DND-41 (cell line): Measurements from ENCODE around the gene ITGA11.

Experiments used
- ATAC-seq: fragments of 200-7000 bp; cut with Tn5 transposase; 3 replicates; pipeline ENCODE4 v1.9.1; 2021; ENCODE audit warnings: low read depth; ENCODE audit not compliant: insufficient read depth
- DNase-seq: peaks from one replicate; pipeline ENCODE4 v3.0.0-alpha.2; 2020
- H2AFZ ChIP-seq: 2 replicates; pipeline ENCODE4 v1.6.0; 2012; ENCODE audit warnings: low read depth, low read length
- H3K27ac ChIP-seq: 2 replicates; pipeline ENCODE4 v1.5.1; 2012; ENCODE audit warnings: low read length, inconsistent platforms
- H3K27me3 ChIP-seq: fragments of 200-600 bp; sonication (generic); 2 replicates; pipeline ENCODE4 v1.6.0; 2012; ENCODE audit warnings: low read length, mild to moderate bottlenecking, inconsistent platforms; ENCODE audit not compliant: insufficient read depth, poor library complexity
- H3K36me3 ChIP-seq: 2 replicates; pipeline ENCODE4 v1.5.1; 2012; ENCODE audit warnings: low read length, inconsistent platforms; ENCODE audit not compliant: insufficient read depth
- H3K4me1 ChIP-seq: 2 replicates; pipeline ENCODE4 v1.5.1; 2012; ENCODE audit warnings: mild to moderate bottlenecking, low read length; ENCODE audit not compliant: insufficient read depth
- H3K4me2 ChIP-seq: 2 replicates; pipeline ENCODE4 v1.6.0; 2012; ENCODE audit warnings: mild to moderate bottlenecking, moderate library complexity, low read length, inconsistent platforms; ENCODE audit not compliant: insufficient read depth
- H3K4me3 ChIP-seq, 2 experiments: fragments of 200-600 bp in 1 of 2; shearing (Covaris generic) in 1 of 2; 2 replicates each; pipeline ENCODE4 v1.5.1; 2012 to 2016; ENCODE audit warnings: inconsistent platforms in 2 of 2, low read length in 2 of 2, mild to moderate bottlenecking in 2 of 2, low read depth in 1 of 2, moderate library complexity in 1 of 2
- H3K79me2 ChIP-seq: 2 replicates; pipeline ENCODE4 v1.6.0; 2012; ENCODE audit warnings: low read length, inconsistent platforms; ENCODE audit not compliant: insufficient read depth
- H3K9ac ChIP-seq: 2 replicates; pipeline ENCODE4 v1.6.0; 2012; ENCODE audit warnings: low read depth, mild to moderate bottlenecking, inconsistent platforms, low read length, moderate library complexity
- H3K9me3 ChIP-seq: 2 replicates; pipeline ENCODE4 v1.5.1; 2012; ENCODE audit warnings: low read length, moderate library complexity, mild to moderate bottlenecking, inconsistent platforms; ENCODE audit not compliant: insufficient read depth, severe bottlenecking
- H4K20me1 ChIP-seq: 2 replicates; pipeline ENCODE4 v1.6.0; 2012; ENCODE audit warnings: low read length; ENCODE audit not compliant: insufficient read depth
- EZH2 ChIP-seq: IDR thresholded peaks from 3 replicates; pipeline ENCODE4 v1.6.1; 2012; ENCODE audit warnings: borderline replicate concordance, low read depth, mild to moderate bottlenecking, moderate library complexity, low read length, inconsistent platforms; ENCODE audit not compliant: severe bottlenecking
- TF ChIP-seq, protein P1 (sequence below): IDR thresholded peaks from 2 replicates; pipeline ENCODE4 v1.5.1; 2012; ENCODE audit warnings: borderline replicate concordance, low read length, moderate library complexity, mild to moderate bottlenecking; ENCODE audit not compliant: poor library complexity, severe bottlenecking; ENCODE audit errors: extremely low read depth

The ITGA11 gene

DNA sequence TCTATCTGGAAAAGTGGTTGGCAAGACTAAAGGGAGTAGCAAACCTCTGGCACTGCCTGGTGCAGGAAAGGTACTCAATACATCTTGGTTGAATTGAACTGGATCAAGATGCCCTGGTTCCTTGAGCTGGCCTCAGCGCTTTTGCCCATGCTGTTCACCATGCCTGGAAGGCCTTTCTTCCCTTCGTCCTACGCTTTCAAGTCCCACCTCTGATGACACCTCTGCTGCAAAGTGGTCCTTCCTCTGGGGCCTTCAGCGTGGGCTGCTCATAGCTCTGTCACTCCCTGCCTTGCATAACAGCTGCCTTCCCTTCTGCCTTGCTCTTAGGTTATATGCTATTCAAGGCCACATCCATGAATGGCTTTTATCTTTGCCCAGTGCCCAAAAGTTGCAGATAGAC lies 23.0 kb downstream of the ITGA11 start:
- no peak overlapping the region for H3K4me3 ChIP-seq
- TF ChIP-seq EZH2 = no peak
- TF ChIP-seq, protein P1, sequence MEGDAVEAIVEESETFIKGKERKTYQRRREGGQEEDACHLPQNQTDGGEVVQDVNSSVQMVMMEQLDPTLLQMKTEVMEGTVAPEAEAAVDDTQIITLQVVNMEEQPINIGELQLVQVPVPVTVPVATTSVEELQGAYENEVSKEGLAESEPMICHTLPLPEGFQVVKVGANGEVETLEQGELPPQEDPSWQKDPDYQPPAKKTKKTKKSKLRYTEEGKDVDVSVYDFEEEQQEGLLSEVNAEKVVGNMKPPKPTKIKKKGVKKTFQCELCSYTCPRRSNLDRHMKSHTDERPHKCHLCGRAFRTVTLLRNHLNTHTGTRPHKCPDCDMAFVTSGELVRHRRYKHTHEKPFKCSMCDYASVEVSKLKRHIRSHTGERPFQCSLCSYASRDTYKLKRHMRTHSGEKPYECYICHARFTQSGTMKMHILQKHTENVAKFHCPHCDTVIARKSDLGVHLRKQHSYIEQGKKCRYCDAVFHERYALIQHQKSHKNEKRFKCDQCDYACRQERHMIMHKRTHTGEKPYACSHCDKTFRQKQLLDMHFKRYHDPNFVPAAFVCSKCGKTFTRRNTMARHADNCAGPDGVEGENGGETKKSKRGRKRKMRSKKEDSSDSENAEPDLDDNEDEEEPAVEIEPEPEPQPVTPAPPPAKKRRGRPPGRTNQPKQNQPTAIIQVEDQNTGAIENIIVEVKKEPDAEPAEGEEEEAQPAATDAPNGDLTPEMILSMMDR = no peak
- no peaks in the 10 kb centered on the region for H3K27me3 ChIP-seq
- H3K4me2 ChIP-seq = no peak overlapping the region
- H3K9ac ChIP-seq = no peak overlapping the region
- no peaks in the 10 kb centered on the region for H3K9me3 ChIP-seq
- no peaks in the 10 kb centered on the region for H3K36me3 ChIP-seq
- DNase-seq (no peak), ATAC-seq (no peak)
- H3K79me2 ChIP-seq = no peaks in the 10 kb centered on the region
- no peaks in the 10 kb centered on the region for H3K4me1 ChIP-seq
- no peak overlapping the region for H2AFZ ChIP-seq
- no peak overlapping the region for H3K27ac ChIP-seq
- H4K20me1 ChIP-seq = no peaks in the 10 kb centered on the region

DNA sequence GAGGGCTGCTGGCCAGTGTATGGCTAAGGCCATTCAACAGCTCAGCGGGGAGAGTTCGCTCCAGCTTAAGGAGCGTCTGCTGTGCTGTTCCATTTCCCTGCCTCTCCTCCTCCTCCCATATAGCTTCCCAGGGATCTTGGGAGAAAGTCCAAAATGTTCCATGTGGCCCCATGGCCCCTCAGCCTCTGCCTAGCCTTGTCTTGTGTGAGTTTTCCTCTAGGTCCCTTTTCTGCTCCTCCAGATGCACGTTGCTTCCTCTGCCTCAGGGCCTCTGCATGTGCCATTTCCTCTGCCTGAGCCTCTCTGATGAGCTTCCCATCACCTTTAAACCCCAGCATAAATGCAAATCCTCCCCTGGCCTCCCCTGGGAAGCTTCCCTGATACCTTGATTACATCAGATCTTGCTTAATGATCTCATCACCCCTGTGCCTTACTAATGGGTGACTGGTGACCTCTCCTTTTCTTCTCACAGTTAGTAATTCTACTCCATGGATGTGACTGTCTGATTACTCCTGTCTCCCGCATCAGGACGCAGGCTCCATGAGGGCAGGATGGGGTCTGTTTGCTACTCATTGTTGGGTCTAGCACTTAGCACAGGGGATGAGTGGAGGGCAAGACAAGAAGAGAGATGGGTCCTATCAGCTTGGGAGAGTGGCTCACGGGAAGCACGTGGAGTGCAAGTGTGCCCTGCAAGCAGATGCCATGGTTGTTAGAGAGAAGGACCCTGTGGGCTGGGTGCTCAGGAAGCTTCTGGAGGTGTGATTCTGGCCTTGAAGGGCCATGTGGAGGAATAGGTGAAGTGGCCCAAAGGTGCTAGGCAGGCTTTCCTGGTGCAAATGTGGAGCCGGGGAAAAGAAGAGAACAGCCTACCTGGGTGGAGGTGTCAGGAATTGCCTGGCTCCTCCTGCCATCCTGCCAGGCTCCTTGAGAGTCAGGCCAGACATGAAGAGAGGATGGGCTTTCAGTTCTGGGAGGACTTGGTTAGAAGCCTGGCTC lies 23.8 kb downstream of the ITGA11 start:
- Histone ChIP-seq H3K4me3 (no peak overlapping the region), H3K27ac (no peak overlapping the region), H4K20me1 (no peaks in the 10 kb centered on the region), H3K4me1 (no peaks in the 10 kb centered on the region), H3K79me2 (no peaks in the 10 kb centered on the region), H2AFZ (no peak overlapping the region), H3K4me2 (no peak overlapping the region), H3K36me3 (no peaks in the 10 kb centered on the region), H3K9ac (no peak overlapping the region), H3K27me3 (no peaks in the 10 kb centered on the region), H3K9me3 (no peaks in the 10 kb centered on the region)
- ATAC-seq (no peak), DNase-seq (no peak)
- no peak for TF ChIP-seq EZH2
- TF ChIP-seq, protein P1 = no peak

DNA sequence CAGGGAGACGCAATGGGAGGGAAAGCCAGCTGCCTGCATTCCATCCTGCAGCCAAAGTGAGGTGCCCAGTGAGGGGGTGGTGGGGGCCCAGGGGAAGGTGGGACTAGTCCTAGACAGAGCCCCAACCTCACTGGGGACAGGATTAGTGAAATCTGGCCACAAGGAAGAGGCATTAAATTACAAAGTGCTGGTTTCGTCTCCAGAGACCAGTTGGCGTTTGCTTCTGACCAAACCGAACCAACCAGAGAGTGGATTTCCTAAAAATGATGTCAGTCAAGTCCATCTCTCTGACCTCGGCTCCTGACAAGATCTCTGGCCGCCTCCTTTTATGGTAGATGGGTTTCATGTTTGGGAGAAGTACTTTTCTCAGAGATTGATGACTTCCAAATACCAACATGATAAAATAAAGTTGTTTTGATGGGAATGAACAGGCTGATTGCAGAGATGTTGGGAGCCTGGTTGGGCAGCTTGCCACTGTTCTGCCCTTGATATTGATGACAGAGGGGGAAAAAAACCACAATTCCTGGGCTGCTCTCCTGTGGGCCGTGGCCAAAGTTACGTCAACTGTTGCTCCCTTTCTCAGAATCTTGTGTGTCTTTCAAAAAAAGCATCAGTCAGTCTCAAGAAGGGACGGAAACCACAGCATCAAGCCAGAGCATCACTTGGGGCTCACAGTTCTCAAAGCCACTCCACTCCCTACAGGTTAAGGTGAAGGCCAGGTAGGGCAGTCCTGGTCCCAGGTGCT lies 24.6 kb downstream of the ITGA11 start:
- DNase-seq = no peak
- H3K9ac ChIP-seq = no peak overlapping the region
- no peaks in the 10 kb centered on the region for H3K4me1 ChIP-seq
- no peak overlapping the region for H3K4me3 ChIP-seq
- no peaks in the 10 kb centered on the region for H3K27me3 ChIP-seq
- no peaks in the 10 kb centered on the region for H3K79me2 ChIP-seq
- no peak overlapping the region for H3K4me2 ChIP-seq
- no peaks in the 10 kb centered on the region for H3K36me3 ChIP-seq
- H3K9me3 ChIP-seq = no peaks in the 10 kb centered on the region
- no peak overlapping the region for H2AFZ ChIP-seq
- ATAC-seq = no peak
- no peak overlapping the region for H3K27ac ChIP-seq
- no peaks in the 10 kb centered on the region for H4K20me1 ChIP-seq
- TF ChIP-seq EZH2 = no peak
- TF ChIP-seq, protein P1 = no peak
